Astrocyte (in vitro differentiated cells and primary cell): ENCODE measurements around the gene SMIM20. TPM values are rescaled to one million over a fixed set of nuclear protein-coding genes. Genes with fewer than 3 reads are reported as not detected.

Experiments
- total RNA-seq: library from RNA; stranded (reverse); gene quantifications from 2 replicates; pipeline ENCODE4 v1.2.1, GENCODE V29; 2021

Gene SMIM20
- total RNA-seq, 1 donor from 2014 or later, result 19.4 TPM

Other genes starting within 250 kb of the SMIM20 start
- gene SEL1L3, start 51.2 kb upstream of the SMIM20 start, total RNA-seq, result 24.9 and 32.7 TPM in 2 replicates